Measurements from ENCODE around the gene TRIM46.
"Not testable (repeated sequence)": the region's sequence is repeated elsewhere in the genome, so short reads cannot be mapped to it uniquely, and the experiment has no call there.

The TRIM46 gene

DNA sequence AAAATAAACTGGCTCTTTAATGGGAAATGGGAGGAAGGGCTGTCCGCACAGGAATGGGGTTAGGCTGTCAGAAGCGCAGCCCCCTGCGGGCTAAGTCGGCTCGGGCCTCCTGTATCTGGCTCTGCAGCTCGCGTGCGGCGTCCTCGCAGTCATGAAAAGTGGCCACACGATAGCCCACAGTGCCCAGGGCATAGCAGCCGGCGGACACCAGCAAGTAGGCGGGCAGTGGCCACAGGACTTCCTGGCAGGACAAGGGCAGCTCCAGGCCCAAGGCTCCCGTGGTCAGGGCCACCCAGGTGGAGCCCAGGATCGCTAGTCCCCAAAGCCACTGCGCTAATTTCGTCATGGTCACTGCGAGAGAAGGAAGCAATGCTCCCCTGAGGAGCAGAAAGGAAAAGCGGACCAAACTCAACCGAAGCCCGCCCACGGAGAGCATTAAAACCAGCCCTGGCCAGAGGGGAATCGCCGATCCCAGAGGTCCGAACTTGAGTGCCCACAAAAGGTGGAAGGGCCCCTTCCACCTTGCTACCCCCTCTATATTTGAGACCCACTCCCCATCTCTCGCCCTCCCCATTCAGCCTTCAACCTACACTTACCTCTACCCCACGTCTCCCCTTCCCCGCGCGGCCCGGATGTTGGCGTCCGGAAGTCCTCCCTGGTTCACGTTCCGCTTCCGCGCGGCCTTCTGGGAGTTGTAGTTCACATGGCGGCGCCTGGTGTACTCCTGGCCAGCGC lies 33.6 kb upstream of the TRIM46 start, which contains the start of gene DPM3:
TSS of gene DPM3 (minus strand) at position 637 of the 735 bp plus-strand sequence. CDS start at position 346, 291 bp downstream.
- H3K4me3 ChIP-seq (replicated peaks in 1 of 2; ENCODE audit: low read depth in 2 of 2, low read length in 2 of 2) = peak within 1 kb of the TSS; percentile 85 to 90
- peak; percentile 80 to 81 for DNase-seq (ENCODE audit: low read depth in 2 of 2)
- TF ChIP-seq, protein P1, sequence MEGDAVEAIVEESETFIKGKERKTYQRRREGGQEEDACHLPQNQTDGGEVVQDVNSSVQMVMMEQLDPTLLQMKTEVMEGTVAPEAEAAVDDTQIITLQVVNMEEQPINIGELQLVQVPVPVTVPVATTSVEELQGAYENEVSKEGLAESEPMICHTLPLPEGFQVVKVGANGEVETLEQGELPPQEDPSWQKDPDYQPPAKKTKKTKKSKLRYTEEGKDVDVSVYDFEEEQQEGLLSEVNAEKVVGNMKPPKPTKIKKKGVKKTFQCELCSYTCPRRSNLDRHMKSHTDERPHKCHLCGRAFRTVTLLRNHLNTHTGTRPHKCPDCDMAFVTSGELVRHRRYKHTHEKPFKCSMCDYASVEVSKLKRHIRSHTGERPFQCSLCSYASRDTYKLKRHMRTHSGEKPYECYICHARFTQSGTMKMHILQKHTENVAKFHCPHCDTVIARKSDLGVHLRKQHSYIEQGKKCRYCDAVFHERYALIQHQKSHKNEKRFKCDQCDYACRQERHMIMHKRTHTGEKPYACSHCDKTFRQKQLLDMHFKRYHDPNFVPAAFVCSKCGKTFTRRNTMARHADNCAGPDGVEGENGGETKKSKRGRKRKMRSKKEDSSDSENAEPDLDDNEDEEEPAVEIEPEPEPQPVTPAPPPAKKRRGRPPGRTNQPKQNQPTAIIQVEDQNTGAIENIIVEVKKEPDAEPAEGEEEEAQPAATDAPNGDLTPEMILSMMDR (IDR thresholded peaks at IDR 0.05; ENCODE audit: low read depth, low read length) = no peak

DNA sequence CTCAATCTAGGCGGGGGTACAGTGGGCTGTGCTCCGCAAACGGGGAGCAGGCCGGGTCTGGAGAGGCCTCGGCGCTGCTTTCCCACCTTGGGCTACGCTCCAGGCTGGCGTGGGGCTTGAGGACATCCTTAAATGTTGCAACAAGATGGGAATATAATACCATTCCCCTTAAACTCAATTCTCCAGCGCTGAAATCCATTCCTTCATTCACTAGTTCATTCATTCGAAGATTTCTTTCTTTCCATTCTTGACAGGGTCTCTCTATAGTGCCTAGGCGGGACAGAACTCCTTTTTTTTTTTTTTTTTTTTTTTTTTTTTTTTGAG lies 33.1 kb upstream of the TRIM46 start:
- peak overlapping the region; percentile 85 to 90 for H3K4me3 ChIP-seq (replicated peaks in 1 of 2; ENCODE audit: low read depth in 2 of 2, low read length in 2 of 2)
- TF ChIP-seq, protein P1 (IDR thresholded peaks at IDR 0.05; ENCODE audit: low read depth, low read length) = no peak
- DNase-seq (ENCODE audit: low read depth in 2 of 2) = no peak

DNA sequence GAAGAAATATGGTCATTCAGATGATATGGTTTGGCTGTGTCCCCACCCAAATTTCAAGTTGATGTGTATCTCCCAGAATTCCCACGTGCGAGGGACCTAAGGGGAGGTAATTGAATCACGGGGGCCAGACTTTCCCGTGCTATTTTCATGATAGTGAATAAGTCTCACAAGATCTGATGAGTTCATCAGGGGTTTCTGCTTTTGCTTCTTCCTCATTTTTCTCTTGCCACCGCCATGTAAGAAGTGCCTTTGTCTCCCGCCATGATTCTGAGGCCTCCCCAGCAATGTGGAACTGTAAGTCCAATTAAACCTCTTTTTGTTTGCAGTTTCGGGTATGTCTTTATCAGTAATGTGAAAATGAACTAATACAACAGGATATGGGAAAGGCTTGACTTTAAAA lies 31.9 kb upstream of the TRIM46 start:
- no peak for DNase-seq (ENCODE audit: low read depth in 2 of 2)
- TF ChIP-seq, protein P1 (IDR thresholded peaks at IDR 0.05; ENCODE audit: low read depth, low read length) = no peak
- no peak overlapping the region for H3K4me3 ChIP-seq (replicated peaks in 1 of 2; ENCODE audit: low read depth in 2 of 2, low read length in 2 of 2)

DNA sequence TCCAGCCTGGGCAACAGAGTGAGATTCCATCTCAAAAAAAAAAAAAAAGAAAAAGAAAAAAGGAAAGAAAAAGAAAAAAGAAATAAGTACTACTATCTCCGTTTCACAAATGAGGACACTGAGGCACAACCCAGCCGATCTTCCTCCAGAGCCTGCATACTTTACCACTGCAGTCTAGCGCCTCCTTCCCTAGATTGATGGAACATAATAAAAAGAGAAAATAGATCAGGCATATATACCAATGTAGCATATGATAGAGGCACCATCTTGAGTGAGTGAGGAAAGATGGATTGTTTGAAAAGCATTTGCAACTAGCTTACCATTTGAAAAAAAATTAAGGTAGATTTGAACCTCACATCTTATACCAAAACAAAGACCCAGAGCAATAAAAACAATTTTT lies 28.2 kb upstream of the TRIM46 start:
- no peak overlapping the region for H3K4me3 ChIP-seq (replicated peaks in 1 of 2; ENCODE audit: low read depth in 2 of 2, low read length in 2 of 2)
- TF ChIP-seq, protein P1 (IDR thresholded peaks at IDR 0.05; ENCODE audit: low read depth, low read length) = no peak
- DNase-seq (ENCODE audit: low read depth in 2 of 2) = no peak

DNA sequence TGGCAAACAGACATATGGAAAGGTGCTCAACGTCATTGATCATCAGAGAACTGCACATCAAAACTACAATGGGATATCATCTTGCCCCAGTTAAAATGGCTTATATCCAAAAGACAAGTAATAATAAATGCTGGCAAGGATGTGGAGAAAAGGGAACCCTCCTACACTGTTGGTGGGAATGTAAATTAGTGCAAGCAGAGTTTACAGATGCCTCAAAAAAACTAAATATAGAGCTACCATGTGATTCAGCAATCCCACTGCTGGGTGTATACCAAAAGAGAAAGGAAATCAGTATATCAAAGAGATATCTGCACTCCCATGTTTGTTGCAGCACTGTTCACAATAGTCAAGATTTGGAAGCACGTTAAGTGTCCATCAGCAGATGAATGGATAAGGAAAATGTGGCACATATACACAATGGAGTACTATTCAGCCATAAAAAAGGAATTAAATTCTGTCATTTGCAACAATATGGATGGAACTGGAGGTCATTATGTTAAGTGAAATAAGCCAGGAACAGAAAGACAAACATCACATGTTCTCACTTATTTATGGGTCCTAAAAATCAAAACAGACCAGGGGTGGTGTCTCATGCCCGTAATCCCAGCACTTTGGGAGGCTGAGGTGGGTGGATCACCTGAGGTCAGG lies 17.5 kb upstream of the TRIM46 start:
- H3K4me3 ChIP-seq (replicated peaks in 1 of 2; ENCODE audit: low read depth in 2 of 2, low read length in 2 of 2); DNase-seq (ENCODE audit: low read depth in 2 of 2): not testable (repeated sequence)

DNA sequence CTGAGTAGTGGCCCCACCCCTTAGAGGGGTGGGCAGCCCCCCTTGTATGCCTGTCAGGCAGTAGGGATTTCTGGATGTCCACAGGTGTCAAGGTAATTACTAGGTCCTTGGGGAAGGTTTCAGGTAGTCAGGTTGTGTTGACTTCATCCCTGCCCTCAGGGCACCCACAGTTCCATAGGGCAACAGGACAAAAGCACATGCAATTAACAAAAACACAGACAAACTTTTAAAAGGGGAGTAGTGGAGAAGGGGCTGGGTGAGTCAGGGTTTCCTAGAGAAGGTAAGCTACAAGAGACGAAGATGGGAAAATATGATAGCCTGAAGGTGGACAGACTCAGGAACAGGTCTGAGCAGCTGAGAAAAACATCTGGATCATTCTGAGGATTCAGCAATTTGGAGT lies 14.7 kb upstream of the TRIM46 start:
- TF ChIP-seq, protein P1 (IDR thresholded peaks at IDR 0.05; ENCODE audit: low read depth, low read length) = no peak
- DNase-seq (ENCODE audit: low read depth in 2 of 2) = no peak
- no peak overlapping the region for H3K4me3 ChIP-seq (replicated peaks in 1 of 2; ENCODE audit: low read depth in 2 of 2, low read length in 2 of 2)

DNA sequence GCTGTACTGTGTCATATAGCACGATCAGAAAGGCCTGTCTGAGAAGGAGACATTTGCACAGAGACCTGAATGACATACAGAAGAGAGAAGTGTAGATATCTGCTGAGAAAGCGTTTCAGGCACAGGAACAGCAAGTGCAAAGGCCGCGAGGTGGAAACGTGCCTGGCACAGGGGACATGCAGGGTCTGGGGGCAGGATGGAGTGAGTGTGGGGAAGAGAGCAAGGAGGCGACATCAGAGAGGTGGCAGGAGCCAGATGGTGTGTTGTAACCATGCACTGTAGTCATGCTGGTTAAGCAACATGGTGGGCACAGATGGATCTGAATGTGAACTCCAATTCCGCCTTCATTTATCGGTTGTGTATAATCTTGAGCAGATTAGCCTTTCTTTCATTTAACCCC lies 13.5 kb upstream of the TRIM46 start:
- no peak for DNase-seq (ENCODE audit: low read depth in 2 of 2)

DNA sequence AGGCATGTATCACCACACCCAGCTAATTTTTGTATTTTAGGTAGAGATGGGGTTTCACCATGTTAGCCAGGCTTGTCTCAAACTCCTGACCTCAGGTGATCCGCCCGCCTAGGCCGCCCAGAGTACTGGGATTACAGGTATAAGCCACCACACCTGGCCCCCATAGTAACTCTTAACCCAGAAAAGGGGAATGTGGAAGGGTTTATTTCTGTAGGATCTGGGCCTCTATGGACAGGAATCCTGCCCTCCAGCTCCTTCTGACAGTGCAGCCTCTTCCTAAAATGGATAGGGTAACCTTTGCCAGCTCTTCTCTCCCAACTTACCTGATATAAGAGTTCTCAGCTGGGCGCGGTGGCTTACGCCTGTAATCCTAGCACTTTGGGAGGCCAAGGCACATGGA lies 11.0 kb upstream of the TRIM46 start:
- not testable (repeated sequence) for H3K4me3 ChIP-seq (replicated peaks in 1 of 2; ENCODE audit: low read depth in 2 of 2, low read length in 2 of 2); DNase-seq (ENCODE audit: low read depth in 2 of 2)

More for the DNA sequence above, 13.5 kb upstream of the TRIM46 start:
- no peak overlapping the region for H3K4me3 ChIP-seq (replicated peaks in 1 of 2; ENCODE audit: low read depth in 2 of 2, low read length in 2 of 2)
- TF ChIP-seq, protein P1 (IDR thresholded peaks at IDR 0.05; ENCODE audit: low read depth, low read length) = no peak

DNA sequence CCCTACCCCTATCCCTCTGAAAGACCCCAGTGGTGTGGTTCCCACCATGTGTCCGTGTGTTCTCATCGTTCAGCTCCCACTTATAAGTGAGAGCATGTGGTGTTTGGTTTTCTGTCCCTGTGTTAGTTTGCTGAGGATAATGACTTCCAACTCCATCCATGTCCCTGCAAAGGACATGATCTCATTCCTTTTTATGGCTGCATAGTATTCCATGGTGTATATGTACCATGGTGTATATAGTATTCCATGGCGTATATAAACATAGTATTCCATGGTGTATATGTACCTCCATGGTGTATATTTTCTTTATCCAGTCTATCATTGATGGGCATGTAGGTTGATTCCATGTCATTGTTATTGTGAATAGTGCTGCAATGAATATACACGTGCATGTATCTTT lies 9.9 kb upstream of the TRIM46 start:
- not testable (repeated sequence) for DNase-seq (ENCODE audit: low read depth in 2 of 2); H3K4me3 ChIP-seq (replicated peaks in 1 of 2; ENCODE audit: low read depth in 2 of 2, low read length in 2 of 2)

DNA sequence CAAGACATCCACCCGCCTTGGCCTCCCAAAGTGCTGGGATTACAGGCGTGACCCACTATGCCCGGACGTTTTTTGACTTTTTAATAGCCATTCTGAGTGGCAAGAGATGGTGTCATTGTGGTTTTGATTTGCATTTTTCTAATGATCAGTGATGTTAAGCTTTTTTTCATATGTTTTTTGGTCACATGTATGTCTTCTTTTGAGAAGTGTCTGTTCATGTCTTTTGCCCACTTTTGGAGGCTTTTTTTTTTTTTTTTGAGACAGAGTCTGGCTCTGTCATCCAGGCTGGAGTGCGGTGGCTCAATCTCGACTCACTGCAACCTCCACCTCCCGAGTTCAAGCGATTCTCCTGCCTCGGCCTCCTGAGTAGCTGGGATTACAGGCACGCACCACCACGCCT lies 9.0 kb upstream of the TRIM46 start:
- not testable (repeated sequence) for H3K4me3 ChIP-seq (replicated peaks in 1 of 2; ENCODE audit: low read depth in 2 of 2, low read length in 2 of 2)

More for the DNA sequence above, 9.0 kb upstream of the TRIM46 start:
- not testable (repeated sequence) for DNase-seq (ENCODE audit: low read depth in 2 of 2)
